Astrocyte (in vitro differentiated cells and primary cell): ENCODE data around the gene CAPN12.
"Not testable (repeated sequence)": the region's sequence is repeated elsewhere in the genome, so short reads cannot be mapped to it uniquely, and the experiment has no call there.

Source experiments
- CTCF ChIP-seq: IDR thresholded peaks from 2 replicates; pipeline ENCODE4 v1.5.1; 2011; ENCODE audit warnings: low read depth, mild to moderate bottlenecking, inconsistent platforms, low read length, moderate library complexity; ENCODE audit not compliant: insufficient read depth
- EZH2 ChIP-seq: IDR thresholded peaks from 2 replicates; pipeline ENCODE4 v1.6.1; 2012; ENCODE audit warnings: mild to moderate bottlenecking, low read length, inconsistent platforms; ENCODE audit not compliant: insufficient read depth

GRCh38 chr19:38753783-38754182 lies 9.5 kb upstream of the CAPN12 start:
- TF ChIP-seq CTCF, EZH2: not testable (repeated sequence)
